Ascending aorta (tissue), 2 donors: ENCODE results near the gene SSR1. TPM values are rescaled to one million over a fixed set of nuclear protein-coding genes. Genes with fewer than 3 reads are reported as not detected.

Experiments used
- DNase-seq, 2 donors: peaks; one replicate each; pipeline ENCODE4 v3.0.0-alpha.2; 2019; ENCODE audit warnings: low spot score in 2 of 2
- H3K27ac ChIP-seq, 2 donors: fragments of 200-600 bp; sonication (generic); one replicate each; pipeline ENCODE4 v1.5.1; 2016 to 2017; ENCODE audit warnings: mild to moderate bottlenecking in 1 of 2
- H3K27me3 ChIP-seq: fragments of 200-600 bp; sonication (generic); one replicate; pipeline ENCODE4 v1.5.1; 2017
- H3K36me3 ChIP-seq, 2 donors: fragments of 200-600 bp; sonication (generic); one replicate each; pipeline ENCODE4 v1.5.1; 2016
- H3K4me1 ChIP-seq, 2 donors: fragments of 200-600 bp; sonication (generic); one replicate each; pipeline ENCODE4 v1.5.1; 2016 to 2017; ENCODE audit warnings: mild to moderate bottlenecking in 1 of 2
- H3K4me3 ChIP-seq, 2 donors: fragments of 200-600 bp; sonication (generic); one replicate each; pipeline ENCODE4 v1.5.1; 2016 to 2017; ENCODE audit warnings: mild to moderate bottlenecking in 1 of 2
- H3K9me3 ChIP-seq, 2 donors: fragments of 200-600 bp; sonication (generic); one replicate each; pipeline ENCODE4 v1.5.1; 2016
- intact Hi-C: fragments of 100-400 bp; cut with DNase I; formaldehyde crosslinking; loops from one replicate; pipeline ENCODE4 v1.15.1; 2023
- total RNA-seq: library from RNA; depleted of rRNA; stranded (reverse); fragments of >200 nt; gene quantifications from one replicate; pipeline ENCODE4 v1.1.0, GENCODE V29; 2016
- TF ChIP-seq, protein P1 (sequence below), 3 experiments: fragments of 200-600 bp in 2 of 3; fragments of 450-650 bp in 1 of 3; sonication (generic) in 2 of 3; IDR thresholded peaks; one replicate each; pipeline ENCODE4 v1.5.1; 2016 to 2019; ENCODE audit warnings: antibody characterized with exemption in 3 of 3, mild to moderate bottlenecking in 1 of 3, moderate library complexity in 1 of 3

Gene SSR1
- total RNA-seq, 1 donor from 2014 or later = 46.4 TPM

DNA sequence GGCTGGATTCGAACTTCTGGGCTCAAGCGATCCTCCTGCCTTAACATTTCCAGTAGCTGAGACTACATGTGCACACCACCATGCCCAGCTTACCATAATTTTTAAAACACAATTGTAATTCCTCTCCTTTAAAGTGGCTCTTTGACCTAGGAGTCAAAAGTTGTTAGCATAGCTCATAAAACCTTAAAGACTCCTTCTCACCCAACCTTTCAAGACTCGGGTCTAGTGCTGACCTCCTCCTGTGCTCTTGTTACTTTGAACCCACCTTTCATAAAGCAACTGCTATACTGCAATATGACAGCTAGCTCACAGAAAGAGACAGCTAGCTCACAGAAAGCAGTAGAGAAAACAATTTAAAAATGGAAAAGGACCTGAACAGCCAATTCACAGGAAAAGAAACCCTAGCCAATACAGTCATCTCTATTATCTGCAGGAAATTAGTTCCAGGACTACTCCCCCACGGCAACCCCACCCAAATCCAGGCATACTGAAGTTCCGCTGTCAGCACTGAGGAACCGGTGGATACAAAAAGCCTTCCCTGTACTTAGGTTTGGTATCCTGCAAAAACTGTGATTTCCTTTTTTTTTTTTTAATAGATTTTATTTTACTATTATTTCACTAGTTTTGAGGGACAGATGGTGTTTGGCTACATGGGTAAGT is 20.3 kb downstream of the SSR1 start:
- Histone ChIP-seq H3K4me1 (no peaks in the 10 kb centered on the region), H3K27ac (no peak overlapping the region), H3K27me3 (no peaks in the 10 kb centered on the region), H3K4me3 (no peak overlapping the region), H3K9me3 (no peaks in the 10 kb centered on the region), H3K36me3 (peaks cover 45 to 84% of the 10 kb centered on the region in 2 donors)
- TF ChIP-seq, protein P1, sequence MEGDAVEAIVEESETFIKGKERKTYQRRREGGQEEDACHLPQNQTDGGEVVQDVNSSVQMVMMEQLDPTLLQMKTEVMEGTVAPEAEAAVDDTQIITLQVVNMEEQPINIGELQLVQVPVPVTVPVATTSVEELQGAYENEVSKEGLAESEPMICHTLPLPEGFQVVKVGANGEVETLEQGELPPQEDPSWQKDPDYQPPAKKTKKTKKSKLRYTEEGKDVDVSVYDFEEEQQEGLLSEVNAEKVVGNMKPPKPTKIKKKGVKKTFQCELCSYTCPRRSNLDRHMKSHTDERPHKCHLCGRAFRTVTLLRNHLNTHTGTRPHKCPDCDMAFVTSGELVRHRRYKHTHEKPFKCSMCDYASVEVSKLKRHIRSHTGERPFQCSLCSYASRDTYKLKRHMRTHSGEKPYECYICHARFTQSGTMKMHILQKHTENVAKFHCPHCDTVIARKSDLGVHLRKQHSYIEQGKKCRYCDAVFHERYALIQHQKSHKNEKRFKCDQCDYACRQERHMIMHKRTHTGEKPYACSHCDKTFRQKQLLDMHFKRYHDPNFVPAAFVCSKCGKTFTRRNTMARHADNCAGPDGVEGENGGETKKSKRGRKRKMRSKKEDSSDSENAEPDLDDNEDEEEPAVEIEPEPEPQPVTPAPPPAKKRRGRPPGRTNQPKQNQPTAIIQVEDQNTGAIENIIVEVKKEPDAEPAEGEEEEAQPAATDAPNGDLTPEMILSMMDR (IDR thresholded peaks at IDR 0.05) = no peak
- intact Hi-C loops = no loop called here
- no peak for DNase-seq

DNA sequence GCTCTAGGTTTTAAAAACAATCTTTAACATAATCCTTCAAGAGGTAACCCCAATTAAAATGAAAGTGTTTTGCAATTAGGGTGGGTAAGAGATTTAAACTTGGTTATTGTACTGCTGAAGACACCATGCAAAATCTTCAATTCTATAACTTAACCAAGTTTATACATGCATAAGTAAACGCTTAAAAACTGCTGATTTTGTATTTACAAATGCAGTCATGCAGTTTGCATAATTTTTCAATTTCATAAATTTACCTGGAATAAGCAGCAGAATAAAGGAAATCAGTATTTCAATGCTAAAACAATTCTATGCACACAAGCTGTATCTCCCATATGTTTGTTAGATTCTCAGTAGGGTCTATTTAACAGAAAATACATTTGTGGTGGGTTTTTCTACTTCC is 22.9 kb downstream of the SSR1 start:
- Histone ChIP-seq H3K4me3 (no peak overlapping the region), H3K27me3 (no peaks in the 10 kb centered on the region), H3K27ac (no peak overlapping the region), H3K4me1 (no peaks in the 10 kb centered on the region), H3K36me3 (peaks cover 40 to 89% of the 10 kb centered on the region in 2 donors), H3K9me3 (no peaks in the 10 kb centered on the region)
- intact Hi-C loops = no loop called here
- no peak for DNase-seq
- TF ChIP-seq, protein P1 (IDR thresholded peaks at IDR 0.05) = no peak

DNA sequence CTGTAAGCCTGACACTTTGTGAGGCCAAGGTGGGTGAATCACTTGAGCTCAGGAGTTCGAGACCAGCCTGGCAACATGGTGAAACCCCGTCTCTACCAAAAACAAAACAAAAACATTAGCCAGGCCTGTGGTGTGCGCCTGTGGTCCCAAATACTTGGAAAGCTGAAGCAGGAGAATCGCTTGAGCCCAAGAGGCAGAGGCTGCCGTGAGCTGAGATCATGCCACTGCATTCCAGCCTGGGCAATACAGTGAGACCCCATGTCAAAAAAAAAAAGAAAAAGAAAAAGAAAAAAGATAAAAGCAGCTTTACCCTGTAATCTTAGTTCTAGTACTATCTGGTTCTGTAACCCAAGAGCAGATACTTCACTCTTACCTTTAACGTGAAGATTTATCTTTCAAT is 27.6 kb downstream of the SSR1 start:
- intact Hi-C loops = no loop called here

DNA sequence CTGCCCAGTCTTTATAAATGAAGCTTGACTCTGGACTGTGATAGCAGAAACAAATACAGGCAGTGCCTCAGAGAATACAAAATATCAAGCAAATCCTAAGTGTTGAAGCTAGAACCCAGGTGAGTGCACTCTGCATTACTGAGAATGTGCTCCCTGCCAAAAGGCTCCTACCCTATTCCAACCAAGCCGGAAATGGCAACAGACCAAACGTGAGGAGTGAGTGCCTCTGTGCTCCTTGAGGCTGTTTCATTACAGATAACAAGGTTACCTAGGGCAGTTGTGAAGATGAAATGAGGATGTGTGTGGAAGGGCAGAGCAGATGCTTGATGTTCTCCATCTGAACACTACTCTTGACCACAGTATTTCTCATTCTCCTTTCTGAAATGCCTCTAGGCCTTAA is 29.3 kb downstream of the SSR1 start:
- intact Hi-C loops = no loop called here
- no peaks in the 10 kb centered on the region for H3K27me3 ChIP-seq
- no peaks in the 10 kb centered on the region for H3K9me3 ChIP-seq
- peaks cover 15 to 34% of the 10 kb centered on the region in 2 donors for H3K36me3 ChIP-seq
- H3K4me3 ChIP-seq = no peak overlapping the region
- no peak overlapping the region for H3K27ac ChIP-seq
- no peak for DNase-seq
- H3K4me1 ChIP-seq = no peaks in the 10 kb centered on the region
- TF ChIP-seq, protein P1 (IDR thresholded peaks at IDR 0.05) = no peak

More for the DNA sequence above, 27.6 kb downstream of the SSR1 start:
- Histone ChIP-seq H3K27ac (no peak overlapping the region), H3K9me3 (no peaks in the 10 kb centered on the region), H3K36me3 (peaks cover 26 to 51% of the 10 kb centered on the region in 2 donors), H3K4me3 (no peak overlapping the region), H3K27me3 (no peaks in the 10 kb centered on the region), H3K4me1 (no peaks in the 10 kb centered on the region)
- DNase-seq = no peak
- TF ChIP-seq, protein P1 (IDR thresholded peaks at IDR 0.05) = no peak

DNA sequence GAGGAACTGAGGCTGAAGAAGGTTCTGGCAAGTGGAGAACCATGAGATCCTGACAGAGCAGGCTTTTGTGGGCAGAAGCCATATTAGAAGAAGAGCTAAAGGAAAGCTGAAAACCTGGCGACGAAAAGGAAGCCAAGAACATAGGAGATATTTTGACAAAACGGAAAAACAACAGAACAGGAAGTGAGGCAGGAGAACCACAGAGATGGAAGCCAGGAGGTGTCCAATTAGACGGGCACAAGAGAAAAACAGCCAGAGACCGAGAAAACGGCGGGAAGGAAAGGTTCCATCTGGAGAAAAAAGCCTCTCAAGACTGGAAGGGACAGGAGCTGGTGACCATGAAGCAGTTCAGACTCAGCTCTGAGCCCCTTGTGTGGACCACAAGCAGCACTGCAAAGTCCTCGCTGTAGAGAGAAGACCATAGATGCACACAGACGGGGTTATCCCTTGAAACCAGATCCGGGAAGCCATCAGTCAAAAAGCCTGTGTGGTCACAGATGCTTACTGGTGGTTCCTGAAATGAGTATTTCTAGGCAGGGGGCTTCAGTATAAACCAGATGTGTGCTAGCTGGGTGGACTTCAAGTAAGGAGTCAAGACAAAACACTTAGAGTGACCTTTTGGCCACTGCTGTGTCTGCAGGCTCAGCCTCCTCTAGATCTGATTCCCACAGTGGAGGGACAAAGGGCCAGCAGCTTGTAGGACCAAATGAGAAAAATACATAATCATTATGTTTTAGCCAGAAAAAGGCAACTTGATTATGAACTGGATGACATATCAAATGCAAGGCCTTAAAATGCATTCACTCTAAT is 30.7 kb downstream of the SSR1 start:
- no peak overlapping the region for H3K27ac ChIP-seq
- no peaks in the 10 kb centered on the region for H3K27me3 ChIP-seq
- H3K4me3 ChIP-seq = no peak overlapping the region
- H3K36me3 ChIP-seq = peaks cover 7 to 20% of the 10 kb centered on the region in 2 donors
- no peak for DNase-seq
- no peaks in the 10 kb centered on the region for H3K4me1 ChIP-seq
- intact Hi-C loops = no loop called here
- H3K9me3 ChIP-seq = no peaks in the 10 kb centered on the region
- TF ChIP-seq, protein P1 (IDR thresholded peaks at IDR 0.05) = no peak
